Duodenal mucosa (tissue), 2 donors: ENCODE results near the gene TBC1D25.
"Not testable (repeated sequence)": the region's sequence is repeated elsewhere in the genome, so short reads cannot be mapped to it uniquely, and the experiment has no call there.

Experiments used
- H3K27ac ChIP-seq: one replicate; pipeline ENCODE4 v1.7.0; 2013; ENCODE audit warnings: low read depth, low read length
- H3K27me3 ChIP-seq, 2 donors: one replicate each; pipeline ENCODE4 v1.7.0; 2013; ENCODE audit warnings: low read length in 2 of 2, control low read depth in 1 of 2; ENCODE audit not compliant: insufficient read depth in 2 of 2, control insufficient read depth in 1 of 2
- H3K36me3 ChIP-seq, 2 donors: one replicate each; pipeline ENCODE4 v1.7.0; 2013; ENCODE audit warnings: low read length in 2 of 2, control low read depth in 1 of 2; ENCODE audit not compliant: insufficient read depth in 2 of 2, control insufficient read depth in 1 of 2
- H3K4me1 ChIP-seq, 2 donors: one replicate each; pipeline ENCODE4 v1.7.0; 2013; ENCODE audit warnings: low read length in 2 of 2, control low read depth in 1 of 2; ENCODE audit not compliant: insufficient read depth in 2 of 2, control insufficient read depth in 1 of 2
- H3K4me3 ChIP-seq, 2 donors: one replicate each; pipeline ENCODE4 v1.7.0; 2013; ENCODE audit warnings: low read length in 2 of 2, low read depth in 1 of 2
- H3K9ac ChIP-seq, 2 donors: one replicate each; pipeline ENCODE4 v1.7.0; 2013; ENCODE audit warnings: low read length in 2 of 2, low read depth in 1 of 2
- H3K9me3 ChIP-seq, 2 donors: one replicate each; pipeline ENCODE4 v1.7.0; 2013; ENCODE audit warnings: low read length in 2 of 2, control low read depth in 1 of 2; ENCODE audit not compliant: control insufficient read depth in 1 of 2

TBC1D25 gene

GRCh38 chrX:48514868-48515460 lies 24.6 kb upstream of the TBC1D25 start:
- H3K9ac ChIP-seq, result no peak overlapping the region
- peaks cover 0 to under 1% of the 10 kb centered on the region in 2 donors for H3K4me1 ChIP-seq
- no peaks in the 10 kb centered on the region for H3K27me3 ChIP-seq
- no peaks in the 10 kb centered on the region for H3K36me3 ChIP-seq
- no peak overlapping the region for H3K4me3 ChIP-seq
- no peaks in the 10 kb centered on the region for H3K9me3 ChIP-seq
- H3K27ac ChIP-seq, result no peak overlapping the region

- Histone ChIP-seq H3K36me3 (no peaks in the 10 kb centered on the region), H3K4me1 (no peaks in the 10 kb centered on the region), H3K4me3 (no peak overlapping the region), H3K27ac (no peak overlapping the region), H3K9me3 (no peaks in the 10 kb centered on the region), H3K27me3 (no peaks in the 10 kb centered on the region), H3K9ac (no peak overlapping the region)
Measured at GRCh38 chrX:48515842-48516241, 23.7 kb upstream of the TBC1D25 start.

GRCh38 chrX:48516285-48516684 lies 23.2 kb upstream of the TBC1D25 start:
- Histone ChIP-seq H3K9ac (no peak overlapping the region), H3K27ac (no peak overlapping the region), H3K27me3 (no peaks in the 10 kb centered on the region), H3K4me1 (peaks cover 0 to 3% of the 10 kb centered on the region in 2 donors), H3K9me3 (no peaks in the 10 kb centered on the region), H3K4me3 (no peak overlapping the region), H3K36me3 (no peaks in the 10 kb centered on the region)

- Histone ChIP-seq H3K27ac (no peak overlapping the region), H3K4me1 (peaks cover 0 to 3% of the 10 kb centered on the region in 2 donors), H3K9ac (no peak overlapping the region), H3K27me3 (no peaks in the 10 kb centered on the region), H3K9me3 (no peaks in the 10 kb centered on the region), H3K4me3 (no peak overlapping the region), H3K36me3 (no peaks in the 10 kb centered on the region)
Measured at GRCh38 chrX:48516987-48517386, 22.5 kb upstream of the TBC1D25 start.

- not testable (repeated sequence) for H3K4me1 ChIP-seq, H3K9ac ChIP-seq, H3K27me3 ChIP-seq, H3K27ac ChIP-seq, H3K9me3 ChIP-seq, H3K36me3 ChIP-seq, H3K4me3 ChIP-seq
Measured at GRCh38 chrX:48519481-48519880, 20.0 kb upstream of the TBC1D25 start.

- Histone ChIP-seq H3K4me3 (no peak overlapping the region), H3K27me3 (no peaks in the 10 kb centered on the region), H3K27ac (no peak overlapping the region), H3K9ac (no peak overlapping the region), H3K36me3 (peaks cover 0 to 4% of the 10 kb centered on the region in 2 donors), H3K9me3 (no peaks in the 10 kb centered on the region), H3K4me1 (peaks cover 3 to 4% of the 10 kb centered on the region in 2 donors)
Measured at GRCh38 chrX:48520455-48520854, 19.1 kb upstream of the TBC1D25 start.

GRCh38 chrX:48520976-48521352 lies 18.6 kb upstream of the TBC1D25 start:
- H3K9ac ChIP-seq, result peak overlapping the region in 1 of 2 donors; percentile 86
- no peaks in the 10 kb centered on the region for H3K27me3 ChIP-seq
- peaks cover 3 to 4% of the 10 kb centered on the region in 2 donors for H3K4me1 ChIP-seq
- H3K36me3 ChIP-seq, result peaks cover 0 to 5% of the 10 kb centered on the region in 2 donors
- no peaks in the 10 kb centered on the region for H3K9me3 ChIP-seq
- peak overlapping the region; percentile 83 to 93 for H3K4me3 ChIP-seq
- no peak overlapping the region for H3K27ac ChIP-seq

GRCh38 chrX:48521353-48522243 lies 17.9 kb upstream of the TBC1D25 start, which contains the start of gene EBP:
Gene EBP, plus strand, starts transcription at chrX:48521808. Its CDS starts 1,964 bp downstream, at chrX:48523772.
- Histone ChIP-seq H3K9ac (peak within 1 kb of the TSS; percentile 81 to 86), H3K27ac (peak within 1 kb of the TSS; percentile 54)

GRCh38 chrX:48522291-48522690 lies 17.2 kb upstream of the TBC1D25 start:
- peak overlapping the region; percentile 81 to 86 for H3K9ac ChIP-seq
- peak overlapping the region; percentile 54 for H3K27ac ChIP-seq
- peak overlapping the region; percentile 83 to 93 for H3K4me3 ChIP-seq
- peaks cover 3 to 4% of the 10 kb centered on the region in 2 donors for H3K4me1 ChIP-seq
- H3K27me3 ChIP-seq, result no peaks in the 10 kb centered on the region
- H3K36me3 ChIP-seq, result peaks cover 0 to 18% of the 10 kb centered on the region in 2 donors
- H3K9me3 ChIP-seq, result no peaks in the 10 kb centered on the region

More at GRCh38 chrX:48521353-48522243, 17.9 kb upstream of the TBC1D25 start, which contains the start of gene EBP:
- peaks cover 3 to 4% of the 10 kb centered on the region in 2 donors for H3K4me1 ChIP-seq
- H3K27me3 ChIP-seq, result no peaks in the 10 kb centered on the region
- H3K9me3 ChIP-seq, result no peaks in the 10 kb centered on the region
- peak within 1 kb of the TSS; percentile 83 to 93 for H3K4me3 ChIP-seq
- peaks cover 0 to 11% of the 10 kb centered on the region in 2 donors for H3K36me3 ChIP-seq

- no peak overlapping the region for H3K4me3 ChIP-seq
- no peaks in the 10 kb centered on the region for H3K9me3 ChIP-seq
- H3K27ac ChIP-seq, result no peak overlapping the region
- H3K36me3 ChIP-seq, result peaks cover 8 to 32% of the 10 kb centered on the region in 2 donors
- no peaks in the 10 kb centered on the region for H3K27me3 ChIP-seq
- H3K9ac ChIP-seq, result no peak overlapping the region
- H3K4me1 ChIP-seq, result peaks cover 3 to 4% of the 10 kb centered on the region in 2 donors
Measured at GRCh38 chrX:48523682-48524081, 15.8 kb upstream of the TBC1D25 start.
